ENCODE results near the gene CD300C. TPM values are rescaled to one million over a fixed set of nuclear protein-coding genes. Genes with fewer than 3 reads are reported as not detected.

CD300C gene
- total and polyA plus RNA-seq, 8 donors: 0.40 to 11.0 (median 0.56) TPM

- no peak for TF ChIP-seq CTCF (IDR thresholded peaks at IDR 0.05)
- peak within 1 kb of the TSS in 1 of 2 donors; percentile 39 for H3K4me3 ChIP-seq
- H3K27me3 ChIP-seq: peaks cover 0 to 25% of the 10 kb centered on the region in 2 donors
- H3K4me1 ChIP-seq: peaks cover 0 to 60% of the 10 kb centered on the region in 2 donors
- no peaks in the 10 kb centered on the region for H3K9me3 ChIP-seq
- H3K36me3 ChIP-seq: no peaks in the 10 kb centered on the region
- H3K27ac ChIP-seq: peak within 1 kb of the TSS; percentile 39 to 62
- peak in 1 of 4 donors; percentile 32 for DNase-seq
- peak; percentile 16 for ATAC-seq
- intact Hi-C loops (cut with DNase I): no loop called here
Observed at GRCh38 chr17:74531231-74531761, 14.6 kb downstream of the CD300C start, which contains the start of gene CD300LB. Gene CD300LB (minus strand): TSS chr17:74531475. CDS start chr17:74531350, 125 bp downstream.

GRCh38 chr17:74530831-74531150, 15.1 kb downstream of the CD300C start:
- H3K27ac ChIP-seq: peak overlapping the region in 1 of 2 donors; percentile 62
- H3K27me3 ChIP-seq: peaks cover 0 to 22% of the 10 kb centered on the region in 2 donors
- no peak for ATAC-seq
- H3K9me3 ChIP-seq: no peaks in the 10 kb centered on the region
- no peak for TF ChIP-seq CTCF (IDR thresholded peaks at IDR 0.05)
- intact Hi-C loops (cut with DNase I): no loop called here
- no peaks in the 10 kb centered on the region for H3K36me3 ChIP-seq
- DNase-seq: peak in 1 of 4 donors; percentile 10
- peaks cover 0 to 63% of the 10 kb centered on the region in 2 donors for H3K4me1 ChIP-seq
- H3K4me3 ChIP-seq: no peak overlapping the region

- peaks cover 0 to 78% of the 10 kb centered on the region in 2 donors for H3K4me1 ChIP-seq
- intact Hi-C loops (cut with DNase I): no loop called here
- no peaks in the 10 kb centered on the region for H3K9me3 ChIP-seq
- ATAC-seq (no peak), DNase-seq (peak in 1 of 4 donors; percentile 13)
- no peak overlapping the region for H3K4me3 ChIP-seq
- peak overlapping the region in 1 of 2 donors; percentile 73 for H3K27ac ChIP-seq
- no peak for TF ChIP-seq CTCF (IDR thresholded peaks at IDR 0.05)
- H3K27me3 ChIP-seq: peaks cover 0 to 10% of the 10 kb centered on the region in 2 donors
- H3K36me3 ChIP-seq: no peaks in the 10 kb centered on the region
Observed at GRCh38 chr17:74529243-74529642, 16.7 kb downstream of the CD300C start.

GRCh38 chr17:74528491-74529199, 17.3 kb downstream of the CD300C start:
- TF ChIP-seq CTCF (IDR thresholded peaks at IDR 0.05): no peak
- intact Hi-C loops (cut with DNase I): no loop called here
- ATAC-seq (peak; percentile 40), DNase-seq (peak in 1 of 4 donors; percentile 67)
- peaks cover 0 to 10% of the 10 kb centered on the region in 2 donors for H3K27me3 ChIP-seq
- no peaks in the 10 kb centered on the region for H3K36me3 ChIP-seq
- peak overlapping the region in 1 of 2 donors; percentile 73 for H3K27ac ChIP-seq
- no peaks in the 10 kb centered on the region for H3K9me3 ChIP-seq
- H3K4me1 ChIP-seq: peaks cover 0 to 82% of the 10 kb centered on the region in 2 donors
- H3K4me3 ChIP-seq: no peak overlapping the region

- intact Hi-C loops (cut with DNase I): no loop called here
- TF ChIP-seq CTCF (IDR thresholded peaks at IDR 0.05): no peak
Observed at GRCh38 chr17:74527756-74528155, 18.2 kb downstream of the CD300C start.

More at GRCh38 chr17:74527756-74528155, 18.2 kb downstream of the CD300C start:
- no peak overlapping the region for H3K4me3 ChIP-seq
- ATAC-seq (no peak), DNase-seq (no peak)
- H3K4me1 ChIP-seq: peaks cover 0 to 84% of the 10 kb centered on the region in 2 donors
- peaks cover 0 to 10% of the 10 kb centered on the region in 2 donors for H3K27me3 ChIP-seq
- H3K27ac ChIP-seq: peak overlapping the region in 1 of 2 donors; percentile 73
- H3K9me3 ChIP-seq: peaks cover 0 to 6% of the 10 kb centered on the region in 2 donors
- no peaks in the 10 kb centered on the region for H3K36me3 ChIP-seq

Data from left lung (tissue), 10 donors.